ENCODE results near the gene ARID1B.
A peak's percentile ranks its signal among the peaks of the same experiment; 100 is the strongest.

Gene ARID1B

GRCh38 chr6:156776840-156777576, at the start of gene ARID1B:
ARID1B (plus strand) TSS chr6:156777378; CDS start chr6:156777681, 303 bp downstream.
- TF ChIP-seq CTCF (conservative IDR thresholded peaks at IDR 0.05) (no peak), ZFX (IDR thresholded peaks at IDR 0.05) (peak; percentile 85)

GRCh38 chr6:156727715-156728385, 49.3 kb upstream of the ARID1B start:
- TF ChIP-seq ZFX (IDR thresholded peaks at IDR 0.05) (no peak), CTCF (conservative IDR thresholded peaks at IDR 0.05) (no peak)
- H3K27ac ChIP-seq, result no peak overlapping the region

More at GRCh38 chr6:156776840-156777576, at the start of gene ARID1B:
- H3K27ac ChIP-seq, result peak within 1 kb of the TSS; percentile 97

- TF ChIP-seq CTCF (conservative IDR thresholded peaks at IDR 0.05) (no peak), ZFX (IDR thresholded peaks at IDR 0.05) (no peak)
- no peak overlapping the region for H3K27ac ChIP-seq
Measured at GRCh38 chr6:156729248-156729647, 47.9 kb upstream of the ARID1B start.

GRCh38 chr6:156731396-156731795, 45.8 kb upstream of the ARID1B start:
- no peak for TF ChIP-seq ZFX (IDR thresholded peaks at IDR 0.05)
- no peak for TF ChIP-seq CTCF (conservative IDR thresholded peaks at IDR 0.05)
- no peak overlapping the region for H3K27ac ChIP-seq

- H3K27ac ChIP-seq, result no peak overlapping the region
- no peak for TF ChIP-seq CTCF (conservative IDR thresholded peaks at IDR 0.05)
- TF ChIP-seq ZFX (IDR thresholded peaks at IDR 0.05), result no peak
Measured at GRCh38 chr6:156735751-156736150, 41.4 kb upstream of the ARID1B start.

- TF ChIP-seq ZFX (IDR thresholded peaks at IDR 0.05), result no peak
- no peak for TF ChIP-seq CTCF (conservative IDR thresholded peaks at IDR 0.05)
- H3K27ac ChIP-seq, result no peak overlapping the region
Measured at GRCh38 chr6:156740604-156741003, 36.6 kb upstream of the ARID1B start.
